GM20000 (cell line): ENCODE results near the gene KCNK5.

Source experiments
- DNase-seq: peaks from one replicate; pipeline ENCODE4 v3.0.0; 2012; ENCODE audit warnings: low spot score
- TF ChIP-seq, protein P1 (sequence below): IDR thresholded peaks from 2 replicates; pipeline ENCODE4 v1.5.1; 2012; ENCODE audit warnings: mild to moderate bottlenecking, control low read depth; ENCODE audit errors: extremely low read depth, missing control alignments

KCNK5 gene

DNA sequence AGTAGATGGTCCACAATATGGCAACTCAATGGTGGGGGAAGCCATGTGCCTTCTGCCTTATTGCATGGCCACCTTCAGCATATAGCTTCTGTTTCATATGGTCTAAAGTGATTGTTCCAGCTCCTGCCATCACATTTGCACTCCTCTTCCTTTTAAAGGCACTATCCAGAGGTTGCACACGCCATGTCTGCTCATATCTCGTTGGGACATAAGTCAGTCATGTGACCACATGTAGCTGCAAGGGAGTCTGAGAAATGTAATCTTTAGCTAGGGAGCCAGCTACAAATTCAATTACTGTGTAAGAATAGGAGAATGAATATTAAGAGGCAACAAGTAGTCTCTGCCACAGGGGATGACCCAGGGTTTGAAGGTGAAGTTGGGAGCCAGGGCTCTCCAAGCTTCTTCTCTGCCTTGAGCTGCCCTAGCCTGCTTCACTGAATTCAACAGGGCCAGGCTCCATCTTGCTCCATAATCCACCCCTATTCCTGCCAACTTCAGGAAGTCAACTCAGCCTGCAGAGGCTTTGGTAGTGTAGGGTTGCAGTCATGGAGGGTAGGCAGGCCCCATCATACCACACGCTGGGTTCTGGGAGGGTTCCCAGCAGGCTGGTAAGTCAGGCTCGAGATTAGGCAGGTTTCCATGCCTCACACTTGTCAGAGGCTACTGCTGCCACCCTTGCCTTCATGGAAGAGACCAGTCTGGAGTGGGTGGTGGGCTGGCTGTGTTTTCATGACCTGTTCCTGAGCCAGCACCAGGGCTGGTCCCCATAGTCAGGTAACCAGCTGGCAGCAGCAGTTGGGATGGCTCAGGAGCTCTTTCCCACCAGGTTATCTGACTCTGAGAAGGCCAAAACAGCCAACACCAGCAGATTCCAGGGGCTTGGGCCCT is 57.5 kb downstream of the KCNK5 start:
- no peak for DNase-seq
- TF ChIP-seq, protein P1, sequence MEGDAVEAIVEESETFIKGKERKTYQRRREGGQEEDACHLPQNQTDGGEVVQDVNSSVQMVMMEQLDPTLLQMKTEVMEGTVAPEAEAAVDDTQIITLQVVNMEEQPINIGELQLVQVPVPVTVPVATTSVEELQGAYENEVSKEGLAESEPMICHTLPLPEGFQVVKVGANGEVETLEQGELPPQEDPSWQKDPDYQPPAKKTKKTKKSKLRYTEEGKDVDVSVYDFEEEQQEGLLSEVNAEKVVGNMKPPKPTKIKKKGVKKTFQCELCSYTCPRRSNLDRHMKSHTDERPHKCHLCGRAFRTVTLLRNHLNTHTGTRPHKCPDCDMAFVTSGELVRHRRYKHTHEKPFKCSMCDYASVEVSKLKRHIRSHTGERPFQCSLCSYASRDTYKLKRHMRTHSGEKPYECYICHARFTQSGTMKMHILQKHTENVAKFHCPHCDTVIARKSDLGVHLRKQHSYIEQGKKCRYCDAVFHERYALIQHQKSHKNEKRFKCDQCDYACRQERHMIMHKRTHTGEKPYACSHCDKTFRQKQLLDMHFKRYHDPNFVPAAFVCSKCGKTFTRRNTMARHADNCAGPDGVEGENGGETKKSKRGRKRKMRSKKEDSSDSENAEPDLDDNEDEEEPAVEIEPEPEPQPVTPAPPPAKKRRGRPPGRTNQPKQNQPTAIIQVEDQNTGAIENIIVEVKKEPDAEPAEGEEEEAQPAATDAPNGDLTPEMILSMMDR = no peak

DNA sequence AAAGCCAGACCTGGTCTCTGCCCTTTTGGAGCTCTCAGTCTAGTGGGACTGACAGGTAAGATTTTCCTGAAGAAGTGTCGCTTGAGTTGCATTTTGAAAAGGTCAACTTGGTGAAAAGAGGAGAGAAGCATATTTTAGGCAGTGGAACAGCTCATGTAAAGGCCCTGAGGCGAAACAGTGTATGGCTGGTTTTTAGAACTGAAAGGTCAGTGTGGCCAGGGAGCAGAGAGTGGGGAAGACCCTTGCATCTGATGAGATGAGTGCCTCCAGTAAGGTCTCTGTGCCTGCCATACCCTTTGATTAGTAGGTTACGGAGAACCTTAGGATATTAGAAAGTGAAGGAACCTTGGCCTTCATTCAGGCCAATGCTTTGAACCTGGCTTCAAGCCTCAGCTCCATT is 58.4 kb downstream of the KCNK5 start:
- TF ChIP-seq, protein P1 = no peak
- DNase-seq = no peak

- DNase-seq = no peak
- TF ChIP-seq, protein P1 = no peak
Observed at GRCh38 chr6:39170389-39170788, 58.9 kb downstream of the KCNK5 start.

DNA sequence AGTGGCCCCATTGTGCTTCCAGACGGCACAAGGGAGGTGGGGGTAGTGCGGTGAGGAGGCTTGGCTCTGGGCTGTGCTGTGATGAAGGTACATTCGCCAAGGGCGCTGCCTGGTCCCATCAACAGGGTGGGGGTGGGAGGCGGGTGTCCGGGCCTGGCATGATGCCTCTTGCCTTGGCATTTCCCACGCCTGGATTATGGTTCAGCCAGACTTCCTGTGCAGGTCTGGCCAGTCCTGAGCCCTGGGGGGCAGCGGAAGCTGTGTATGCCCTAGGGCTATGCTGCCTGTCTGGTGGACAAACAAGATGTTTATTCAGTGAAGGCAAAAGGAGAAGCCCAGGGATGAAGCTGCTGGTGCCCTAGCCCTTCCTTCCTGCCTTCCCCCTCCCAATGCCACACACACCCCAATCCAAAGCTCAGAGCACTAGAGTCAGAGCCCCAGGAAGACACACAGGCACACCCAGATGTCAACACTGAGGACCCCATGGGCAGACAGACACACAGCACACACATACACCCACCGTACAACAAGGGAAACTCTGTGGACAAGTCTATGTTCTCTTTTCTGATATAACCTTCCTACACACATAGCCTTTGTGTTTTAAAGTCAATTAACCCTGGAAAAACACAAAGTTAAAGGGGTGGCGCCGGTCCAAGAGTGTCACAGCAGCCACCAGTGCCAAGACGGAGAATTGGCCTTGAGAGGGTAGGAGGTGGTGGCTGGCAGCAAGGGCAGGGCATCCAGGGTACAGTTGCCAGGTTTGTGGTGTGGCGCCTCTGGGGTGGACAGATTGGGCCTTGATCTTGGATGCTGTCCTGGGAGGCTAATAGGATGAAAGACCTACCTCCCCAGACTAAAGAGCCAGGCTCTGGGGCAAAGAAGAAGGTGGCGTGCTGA is 59.6 kb downstream of the KCNK5 start:
- no peak for DNase-seq
- TF ChIP-seq, protein P1 = no peak

DNA sequence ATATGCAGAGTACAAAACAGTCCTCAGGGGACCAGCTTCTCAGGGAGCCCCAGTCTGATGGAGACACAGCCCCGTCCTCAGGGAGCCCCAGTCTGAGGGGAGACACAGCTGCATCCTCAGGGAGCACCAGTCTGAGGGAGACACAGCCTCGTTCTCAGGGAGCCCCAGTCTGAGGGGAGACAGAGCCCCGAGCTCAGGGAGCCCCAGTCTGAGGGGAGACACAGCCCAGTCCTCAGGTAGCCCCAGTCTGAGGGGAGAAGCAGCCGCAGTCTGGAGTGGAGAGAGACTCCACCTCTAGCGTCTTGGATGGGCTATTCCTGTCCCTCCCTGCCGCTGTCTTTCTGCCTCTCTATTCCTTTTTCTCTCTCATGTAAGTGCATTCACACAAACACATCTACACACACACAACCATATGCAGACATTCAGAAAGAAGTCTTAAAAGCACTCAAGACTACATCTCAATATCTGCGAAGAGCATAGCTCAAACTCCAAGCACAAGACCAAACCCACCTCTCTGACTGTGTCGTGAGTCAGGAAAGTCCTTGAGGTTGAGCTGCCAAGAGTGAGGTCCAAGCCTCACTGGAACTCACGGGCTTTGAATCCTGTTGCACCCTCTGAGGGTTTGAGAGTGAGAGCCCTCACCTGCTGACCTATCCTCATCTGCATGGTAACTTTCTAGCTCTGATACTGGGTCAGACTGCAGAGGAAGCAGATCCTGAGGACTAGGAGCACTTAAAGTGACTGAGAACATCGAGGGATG is 61.2 kb downstream of the KCNK5 start:
- TF ChIP-seq, protein P1 = no peak
- DNase-seq = no peak

- TF ChIP-seq, protein P1 = no peak
- DNase-seq = no peak
Observed at GRCh38 chr6:39167321-39167720, 62.0 kb downstream of the KCNK5 start.

DNA sequence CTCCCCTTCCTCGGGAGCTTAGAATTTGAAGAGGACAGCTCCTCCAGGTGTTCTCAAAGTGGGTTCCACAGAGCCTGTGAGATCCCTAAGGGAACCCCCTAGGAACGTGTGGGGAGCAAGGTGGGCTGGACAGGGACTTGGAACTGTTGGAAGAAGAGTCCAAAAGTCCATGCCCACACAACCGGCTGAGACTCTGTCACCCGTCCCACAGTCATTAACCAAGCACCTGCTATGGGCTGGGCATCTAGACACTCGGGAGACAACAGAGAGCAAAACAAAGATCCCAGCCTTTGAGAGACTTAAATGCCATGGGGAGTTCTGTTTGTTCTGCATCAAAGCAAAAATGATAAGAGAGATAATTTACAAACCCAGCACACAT is 62.4 kb downstream of the KCNK5 start:
- TF ChIP-seq, protein P1 = no peak
- no peak for DNase-seq
